T-helper 9 cell (primary cell): ENCODE results near the gene FRAS1.
"Not testable (repeated sequence)": the region's sequence is repeated elsewhere in the genome, so short reads cannot be mapped to it uniquely, and the experiment has no call there.

Experiments
- DNase-seq: peaks from one replicate; pipeline ENCODE4 v3.0.0-alpha.2; 2020
- total RNA-seq, 2 donors: gene quantifications; one replicate each; lab custom pipeline; 2026; lab: John Stamatoyannopoulos, UW

The FRAS1 gene
- total RNA-seq = 0 reads per million in 2 donors

GRCh38 chr4:78057135-78057599 is at the start of gene FRAS1:
TSS of gene FRAS1 (plus strand) at chr4:78057323. CDS start at chr4:78058010, 687 bp downstream.
- DNase-seq = no peak

- not testable (repeated sequence) for DNase-seq
Observed at GRCh38 chr4:78011003-78011402, 46.1 kb upstream of the FRAS1 start.

- DNase-seq = no peak
Observed at GRCh38 chr4:78014889-78015886, 41.9 kb upstream of the FRAS1 start.

GRCh38 chr4:78018271-78019049 is 38.7 kb upstream of the FRAS1 start:
- no peak for DNase-seq

- DNase-seq = no peak
Observed at GRCh38 chr4:78019414-78019813, 37.7 kb upstream of the FRAS1 start.

GRCh38 chr4:78020677-78021076 is 36.4 kb upstream of the FRAS1 start:
- DNase-seq = no peak

GRCh38 chr4:78022517-78022916 is 34.6 kb upstream of the FRAS1 start:
- DNase-seq = no peak

GRCh38 chr4:78024085-78024484 is 33.0 kb upstream of the FRAS1 start:
- no peak for DNase-seq

- no peak for DNase-seq
Observed at GRCh38 chr4:78024576-78025091, 32.5 kb upstream of the FRAS1 start.

- DNase-seq = no peak
Observed at GRCh38 chr4:78031417-78031950, 25.6 kb upstream of the FRAS1 start.

GRCh38 chr4:78032446-78032845 is 24.7 kb upstream of the FRAS1 start:
- DNase-seq = no peak

- DNase-seq = no peak
Observed at GRCh38 chr4:78032929-78033328, 24.2 kb upstream of the FRAS1 start.

- DNase-seq = no peak
Observed at GRCh38 chr4:78033861-78034260, 23.3 kb upstream of the FRAS1 start.

GRCh38 chr4:78038704-78039103 is 18.4 kb upstream of the FRAS1 start:
- DNase-seq = no peak

GRCh38 chr4:78039678-78040077 is 17.4 kb upstream of the FRAS1 start:
- no peak for DNase-seq

- DNase-seq = no peak
Observed at GRCh38 chr4:78040431-78040830, 16.7 kb upstream of the FRAS1 start.

- no peak for DNase-seq
Observed at GRCh38 chr4:78047366-78047765, 9.8 kb upstream of the FRAS1 start.

- no peak for DNase-seq
Observed at GRCh38 chr4:78056265-78057129, 626 bp upstream of the FRAS1 start.

GRCh38 chr4:78057600-78058550 is 752 bp downstream of the FRAS1 start:
- DNase-seq = no peak
